GM13976 (cell line): ENCODE measurements around the gene STK24.

ENCODE experiments used
- DNase-seq: peaks from one replicate; pipeline ENCODE4 v3.0.0; 2012; ENCODE audit warnings: low spot score
- CTCF ChIP-seq: IDR thresholded peaks from 2 replicates; pipeline ENCODE4 v1.5.1; 2012; ENCODE audit warnings: borderline replicate concordance, mild to moderate bottlenecking; ENCODE audit not compliant: insufficient read depth; ENCODE audit errors: extremely low read depth, missing control alignments, control extremely low read depth
- in situ Hi-C: fragments of 300-500 bp; cut with MboI; formaldehyde crosslinking; loops from one replicate; pipeline ENCODE4 v1.12.0; 2022; ENCODE audit warnings: low sequenced_read_pairs, mixed read lengths, inconsistent platforms; ENCODE audit not compliant: unreplicated experiment

The STK24 gene

GRCh38 chr13:98535501-98536354 is 41.2 kb downstream of the STK24 start:
- in situ Hi-C loops, result no loop called here
- TF ChIP-seq CTCF, result no peak
- no peak for DNase-seq

DNA sequence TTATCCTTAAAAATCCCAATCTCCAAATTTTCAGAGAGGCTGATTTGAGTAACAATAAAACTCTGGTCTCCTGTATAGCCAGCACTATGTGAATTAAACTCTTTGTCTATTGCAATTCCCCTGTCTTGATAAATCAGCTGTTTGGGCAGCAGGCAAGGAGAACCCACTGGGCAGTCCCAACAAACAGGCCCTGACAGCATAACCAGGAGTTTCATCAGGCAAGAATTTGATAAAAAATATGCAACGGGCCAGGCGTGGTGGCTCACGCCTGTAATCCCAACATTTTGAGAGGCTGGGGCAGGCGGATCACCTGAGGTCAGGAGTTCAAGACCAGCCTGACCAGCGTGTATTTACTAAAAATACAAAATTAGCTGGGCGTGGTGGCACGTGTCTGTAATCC is 42.1 kb downstream of the STK24 start:
- in situ Hi-C loops, result no loop called here
- no peak for TF ChIP-seq CTCF
- DNase-seq, result no peak

DNA sequence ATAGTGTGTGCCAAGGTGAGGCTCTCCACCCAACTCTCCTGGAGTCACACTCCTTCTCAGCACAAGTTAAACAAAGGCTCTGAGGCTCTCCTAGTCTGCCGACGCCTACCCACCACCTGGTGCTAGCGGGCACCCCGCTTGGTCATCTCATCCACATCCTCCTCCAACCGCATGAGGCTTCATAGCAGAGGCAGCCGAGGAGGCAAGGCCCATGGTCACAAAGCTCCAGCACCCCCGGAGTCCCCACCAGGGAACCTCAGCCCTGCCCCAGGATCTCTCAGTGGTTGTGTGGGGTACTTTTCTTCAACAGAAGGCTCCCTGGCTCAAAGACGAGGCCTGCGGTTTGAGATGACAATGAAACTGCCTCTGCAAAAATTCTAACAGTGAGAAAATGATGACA is 43.0 kb downstream of the STK24 start:
- in situ Hi-C loops, result no loop called here
- TF ChIP-seq CTCF, result no peak
- DNase-seq, result no peak

DNA sequence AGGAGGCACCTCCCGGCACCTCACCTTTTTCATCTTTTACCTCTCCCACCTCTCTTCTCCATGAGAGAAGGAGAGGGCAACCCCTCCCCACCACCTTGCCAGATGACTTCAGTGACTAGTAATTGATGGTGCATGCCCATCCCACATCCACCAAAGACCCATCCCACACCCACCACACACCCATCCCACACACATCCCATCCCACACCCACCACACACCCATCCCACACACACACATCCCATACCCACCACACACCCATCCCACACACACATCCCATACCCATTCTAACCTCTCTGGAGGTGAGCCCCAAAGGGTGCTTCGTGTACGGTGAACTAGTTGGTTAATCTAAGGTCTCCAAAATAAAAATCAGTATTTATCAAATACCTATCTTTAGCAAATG is 44.7 kb downstream of the STK24 start:
- in situ Hi-C loops, result no loop called here
- TF ChIP-seq CTCF, result no peak
- DNase-seq, result no peak

- in situ Hi-C loops, result no loop called here
- no peak for TF ChIP-seq CTCF
- no peak for DNase-seq
Measured at GRCh38 chr13:98530217-98530616, 46.7 kb downstream of the STK24 start.

DNA sequence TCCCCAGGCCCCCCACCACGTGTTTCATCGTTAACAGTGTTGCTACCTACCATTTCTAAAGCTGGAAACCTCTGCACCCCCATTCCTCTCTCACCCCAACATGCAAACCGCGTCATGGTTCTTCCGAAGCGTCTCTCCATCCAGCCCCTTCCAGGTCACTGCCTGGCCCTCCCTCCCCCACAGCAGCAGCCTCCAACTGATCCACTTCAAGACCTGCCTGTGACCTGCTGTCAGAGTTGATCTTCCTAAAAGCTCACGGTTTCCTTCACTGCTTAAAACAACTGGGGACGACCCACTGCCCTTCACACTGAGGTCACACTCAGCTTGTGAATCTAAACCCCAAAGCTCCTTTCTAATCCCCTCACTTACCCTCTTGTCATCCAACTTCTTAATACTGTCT is 47.7 kb downstream of the STK24 start:
- TF ChIP-seq CTCF, result no peak
- in situ Hi-C loops, result no loop called here
- no peak for DNase-seq
